HT-29 (cell line): ENCODE results near the gene MLX. TPM values are rescaled to one million over a fixed set of nuclear protein-coding genes. Genes with fewer than 3 reads are reported as not detected.

ENCODE experiments used
- DNase-seq: peaks from one replicate; pipeline ENCODE4 v3.0.0-alpha.2; 2015; ENCODE audit warnings: low spot score
- total RNA-seq: library from RNA; depleted of rRNA; stranded (reverse); fragments of >200 nt; shearing (Covaris generic); gene quantifications from 2 replicates; pipeline ENCODE4 v1.2.3, GENCODE V29; 2014

The MLX gene
- total RNA-seq, 1 experiment from 2014 or later: 63.1 TPM

DNA sequence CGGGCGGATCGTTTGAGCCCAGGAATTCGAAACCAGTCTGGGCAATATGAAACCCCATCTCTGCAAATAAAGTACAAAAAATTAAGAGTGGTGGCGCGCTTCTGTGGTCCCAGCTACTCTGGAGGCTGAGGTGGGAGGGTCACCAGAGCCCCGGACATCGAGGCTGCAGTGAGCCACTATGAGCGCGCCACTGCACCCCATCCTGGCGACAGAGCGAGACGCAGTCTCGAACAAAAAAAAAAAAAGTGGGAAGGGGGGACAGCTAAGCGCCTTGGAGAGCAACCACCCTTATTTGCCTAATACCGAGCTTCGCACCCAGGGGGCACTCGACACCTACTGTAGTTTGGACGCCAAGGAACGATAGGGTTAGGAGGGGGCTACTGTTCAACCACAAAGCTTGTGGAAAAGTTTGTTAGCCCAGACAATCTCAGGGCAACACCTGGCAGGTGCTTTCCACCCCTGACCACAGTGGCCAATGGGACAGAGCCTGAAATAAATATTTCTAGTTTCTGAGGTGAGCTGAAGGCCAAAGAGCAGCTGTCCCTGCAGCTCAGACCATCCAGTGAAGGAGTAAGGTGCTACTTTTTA, 11.5 kb downstream of the MLX start:
- peak; percentile 86 for DNase-seq

DNA sequence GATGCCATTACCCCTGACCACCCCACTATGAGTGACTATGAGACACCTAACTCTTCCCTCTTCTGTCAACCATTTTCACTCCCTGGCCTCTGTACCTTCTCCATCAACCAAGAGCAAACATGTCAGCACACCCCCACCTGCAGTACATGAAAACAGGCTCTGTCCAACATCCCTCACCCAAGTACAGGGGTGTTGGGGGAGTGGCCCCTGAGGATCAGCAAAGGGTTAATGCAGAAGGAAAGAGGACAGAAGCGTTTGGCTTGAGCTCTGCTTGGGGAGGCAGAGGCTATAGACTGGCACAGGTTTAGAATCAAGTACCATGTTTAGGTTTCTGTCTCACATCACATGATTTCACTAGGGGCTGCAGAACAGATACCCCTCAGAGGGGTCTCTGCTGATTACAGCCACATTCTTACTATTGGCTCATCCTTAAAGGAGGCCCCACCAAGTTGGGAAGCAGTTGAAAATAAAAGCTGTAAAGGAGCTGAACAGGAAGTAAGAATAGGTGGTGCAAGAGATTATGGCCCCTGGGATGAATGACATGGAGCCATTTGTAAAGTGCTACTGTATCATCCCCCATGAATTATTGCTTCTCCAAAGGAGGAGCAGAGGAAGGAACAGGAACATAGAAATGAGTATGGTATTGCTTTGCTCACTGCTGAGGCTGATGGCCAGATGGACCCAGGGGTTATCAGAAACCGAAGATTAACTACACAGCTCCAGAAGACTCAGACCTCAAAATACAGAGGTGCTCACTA, 13.1 kb downstream of the MLX start:
- DNase-seq: no peak

DNA sequence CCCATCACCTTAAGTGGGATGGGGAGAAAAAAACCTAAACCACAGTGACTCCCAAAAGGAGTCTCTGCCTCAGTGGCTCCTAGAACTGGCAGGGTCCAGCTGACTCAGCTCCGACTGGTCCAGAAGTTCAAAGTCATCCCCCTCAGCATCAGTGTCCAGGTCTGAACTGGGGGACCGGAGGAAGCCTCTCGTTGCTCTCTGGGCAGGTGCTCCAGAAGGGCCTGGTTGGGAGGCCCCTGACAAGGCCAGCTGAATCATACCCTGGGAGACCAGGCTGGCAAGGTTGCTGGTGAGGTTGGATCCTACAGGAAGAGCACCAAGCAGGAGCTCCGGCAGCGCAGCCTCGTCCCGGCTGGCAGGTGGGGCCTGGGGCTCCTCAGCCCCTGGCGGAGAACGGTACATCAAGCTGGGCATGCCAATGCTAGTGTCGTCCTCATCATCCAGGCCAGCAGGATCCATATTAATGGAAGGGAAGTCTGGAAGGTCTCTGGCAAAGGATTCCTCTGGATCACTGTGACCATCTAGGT, 14.9 kb downstream of the MLX start:
- DNase-seq: no peak

DNA sequence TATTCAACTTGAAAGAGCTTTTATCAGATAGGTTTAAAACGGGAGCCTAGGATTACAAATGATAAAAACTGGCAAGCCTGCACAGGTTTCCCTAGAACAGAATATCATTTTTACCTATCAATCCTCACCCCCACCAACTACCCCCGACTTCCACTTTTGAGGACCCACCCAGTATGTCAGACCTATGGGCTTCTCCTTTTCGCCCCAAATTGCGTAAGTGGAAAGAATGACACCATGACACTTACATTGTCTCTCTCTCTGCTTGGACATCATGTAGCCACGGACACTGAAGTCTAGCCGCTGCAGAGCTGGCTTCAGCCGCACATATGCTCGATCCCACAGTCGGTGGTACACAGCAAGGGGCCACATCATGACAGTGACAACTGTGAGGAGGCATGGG, 18.0 kb downstream of the MLX start:
- no peak for DNase-seq

DNA sequence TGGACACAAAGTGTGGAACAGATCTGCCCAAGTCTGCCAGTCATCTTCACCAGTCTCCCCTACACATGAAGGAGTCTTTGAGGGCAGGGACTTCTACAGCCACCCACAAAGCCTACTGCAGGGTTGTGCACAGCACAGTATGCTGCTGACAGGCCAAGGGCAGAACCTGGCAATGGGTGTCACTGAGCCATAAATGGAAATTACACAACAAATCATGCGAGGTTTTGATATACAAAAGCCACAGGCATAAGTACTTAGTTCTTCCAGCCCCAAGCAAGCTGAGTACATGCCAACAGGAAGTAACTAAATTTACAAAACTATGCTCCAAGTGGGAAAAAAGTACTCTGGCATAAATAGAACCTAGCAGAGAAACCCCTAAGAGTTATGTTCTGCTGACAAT, 18.5 kb downstream of the MLX start:
- no peak for DNase-seq

DNA sequence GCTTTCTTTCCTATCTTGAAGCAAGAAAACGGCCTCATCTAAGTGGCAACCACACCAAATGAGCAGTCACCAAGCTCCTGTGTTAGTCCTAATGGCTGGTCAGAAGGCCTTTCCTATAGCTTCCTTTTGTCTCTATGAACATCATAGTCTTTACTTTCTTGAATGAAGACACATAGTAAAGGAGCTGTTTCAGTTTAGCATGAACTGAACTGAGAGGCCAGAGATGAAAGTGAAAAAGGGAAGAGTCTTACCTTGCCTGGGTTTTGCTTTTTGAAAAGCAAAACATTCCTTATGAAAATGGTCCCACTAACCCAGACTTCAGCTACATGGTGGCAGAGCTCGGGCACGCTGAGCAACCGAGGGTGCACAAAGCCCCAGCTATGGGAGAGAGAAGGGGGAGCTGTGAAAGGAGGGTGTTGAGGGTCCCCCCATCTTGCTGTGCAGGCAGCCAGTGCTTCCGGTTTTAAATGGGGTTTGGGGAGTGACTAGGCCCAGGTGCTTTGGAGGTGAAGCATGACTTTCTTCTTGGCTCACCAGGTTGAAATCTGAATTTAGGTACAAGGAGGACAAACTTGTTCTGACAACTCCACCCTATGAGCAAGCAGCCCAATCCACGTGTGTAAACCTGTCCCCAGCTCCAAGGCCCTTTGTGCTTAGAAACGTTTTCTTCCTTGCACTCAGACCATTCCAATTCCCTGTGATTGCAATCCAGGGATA, 19.8 kb downstream of the MLX start:
- DNase-seq: no peak

DNA sequence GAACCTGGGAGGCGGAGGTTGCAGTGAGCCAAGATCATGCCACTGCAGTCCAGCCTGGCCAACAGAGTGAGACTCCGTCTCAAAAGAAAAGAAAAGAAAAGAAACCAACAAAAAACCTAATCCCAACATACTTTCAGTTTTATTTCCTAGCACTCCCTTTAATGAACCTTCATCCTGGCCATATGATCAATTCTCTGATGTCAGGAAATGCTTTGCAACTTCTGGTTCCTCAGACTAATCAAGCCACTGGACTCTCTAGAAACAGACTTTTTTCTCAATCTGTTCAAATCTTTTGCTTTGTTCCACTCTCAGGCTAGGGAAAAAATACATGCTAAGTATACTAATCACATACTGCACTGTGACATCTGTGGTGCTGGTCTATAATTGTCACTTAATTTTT, 24.0 kb downstream of the MLX start:
- DNase-seq: no peak

DNA sequence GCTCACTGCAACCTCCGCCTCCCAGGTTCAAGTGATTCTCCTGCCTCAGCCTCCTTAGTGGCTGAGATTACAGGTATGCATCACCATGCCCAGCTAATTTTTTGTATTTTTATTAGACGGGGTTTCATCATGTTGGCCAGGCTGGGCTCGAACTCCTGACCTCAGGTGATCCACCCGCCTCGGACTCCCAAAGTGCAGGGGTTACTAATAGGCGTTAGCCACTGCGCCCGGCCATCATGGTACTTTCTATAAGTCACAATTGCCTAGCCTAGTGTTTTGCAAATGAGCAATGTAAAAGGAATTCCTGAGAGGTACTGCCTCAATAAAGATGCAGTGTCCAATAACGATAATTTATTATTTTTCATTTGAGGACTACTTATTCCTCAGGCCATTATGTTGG, 24.5 kb downstream of the MLX start:
- no peak for DNase-seq

DNA sequence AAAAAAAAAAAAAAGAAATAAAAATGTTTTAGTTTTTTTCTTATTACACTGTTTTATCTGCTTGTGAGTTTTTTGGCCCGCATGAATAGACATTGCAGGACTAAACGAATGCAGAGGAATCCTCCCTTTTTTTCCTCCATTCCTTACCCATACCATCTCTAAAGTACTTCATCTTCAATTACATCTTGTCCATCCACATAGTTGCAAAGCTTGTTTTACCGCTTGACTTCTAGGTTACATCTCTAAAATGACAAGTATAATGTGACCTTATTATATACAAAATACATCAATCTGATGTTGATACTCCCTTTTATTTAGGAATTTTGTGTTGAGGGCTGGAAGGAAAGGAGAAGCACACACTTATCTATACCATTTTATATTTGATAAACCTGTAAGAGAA, 29.5 kb downstream of the MLX start:
- no peak for DNase-seq

DNA sequence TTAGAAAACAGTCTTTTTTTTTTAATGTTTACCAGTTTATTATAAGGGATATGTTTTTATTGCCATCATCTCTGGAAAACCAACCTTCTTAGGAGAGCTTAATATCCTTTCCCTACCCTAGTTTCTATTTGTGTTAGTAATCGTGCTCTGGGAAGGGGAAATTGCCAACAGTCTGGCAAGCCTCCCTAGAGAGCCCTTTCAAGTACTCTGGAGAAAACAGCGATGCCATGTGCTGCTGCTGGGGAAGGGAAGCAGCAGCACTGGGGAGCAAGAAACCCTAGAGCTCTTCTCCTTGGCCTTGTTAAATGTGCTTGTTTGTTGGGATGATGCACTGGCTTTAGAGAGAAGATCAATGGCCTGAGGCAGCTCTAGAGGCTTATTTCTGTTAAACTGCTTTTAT, 32.0 kb downstream of the MLX start:
- DNase-seq: no peak

DNA sequence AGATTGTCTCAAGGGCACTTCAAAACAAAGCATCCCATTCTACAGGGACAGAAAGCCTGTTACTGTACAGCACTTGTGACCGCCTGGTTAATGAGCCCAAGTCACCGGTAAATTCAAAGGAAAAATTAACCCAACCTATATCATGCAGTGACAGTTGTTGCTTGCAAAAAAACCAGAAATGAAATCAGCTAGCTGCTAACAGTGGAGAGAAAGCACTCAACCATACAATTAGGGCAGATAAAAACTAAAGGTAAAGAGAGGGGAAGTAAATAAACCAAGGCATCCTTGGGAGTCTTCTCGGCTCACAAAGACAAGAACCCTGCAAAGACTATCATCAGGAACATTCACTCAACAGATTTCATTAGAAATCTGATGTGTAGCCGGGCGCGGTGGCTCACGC, 36.4 kb downstream of the MLX start:
- no peak for DNase-seq

DNA sequence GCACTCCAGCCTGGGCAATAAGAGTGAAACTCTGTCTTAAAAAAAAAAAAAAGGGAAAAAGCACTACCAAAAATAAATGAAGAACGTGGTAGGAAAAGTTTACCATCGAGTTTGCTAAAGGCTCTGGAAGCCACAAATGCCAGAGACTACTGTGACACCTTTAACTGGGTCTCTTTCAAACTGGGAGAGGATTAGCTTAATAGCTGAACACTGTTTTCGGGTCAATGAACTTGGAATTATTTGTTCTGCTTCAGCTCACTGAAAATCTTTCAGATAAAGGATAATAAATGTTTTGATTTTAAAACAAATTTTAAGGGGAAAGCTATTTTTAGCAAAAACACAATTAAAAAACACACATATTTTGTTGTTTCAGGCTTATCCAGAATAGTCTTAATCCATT, 40.9 kb downstream of the MLX start:
- no peak for DNase-seq

DNA sequence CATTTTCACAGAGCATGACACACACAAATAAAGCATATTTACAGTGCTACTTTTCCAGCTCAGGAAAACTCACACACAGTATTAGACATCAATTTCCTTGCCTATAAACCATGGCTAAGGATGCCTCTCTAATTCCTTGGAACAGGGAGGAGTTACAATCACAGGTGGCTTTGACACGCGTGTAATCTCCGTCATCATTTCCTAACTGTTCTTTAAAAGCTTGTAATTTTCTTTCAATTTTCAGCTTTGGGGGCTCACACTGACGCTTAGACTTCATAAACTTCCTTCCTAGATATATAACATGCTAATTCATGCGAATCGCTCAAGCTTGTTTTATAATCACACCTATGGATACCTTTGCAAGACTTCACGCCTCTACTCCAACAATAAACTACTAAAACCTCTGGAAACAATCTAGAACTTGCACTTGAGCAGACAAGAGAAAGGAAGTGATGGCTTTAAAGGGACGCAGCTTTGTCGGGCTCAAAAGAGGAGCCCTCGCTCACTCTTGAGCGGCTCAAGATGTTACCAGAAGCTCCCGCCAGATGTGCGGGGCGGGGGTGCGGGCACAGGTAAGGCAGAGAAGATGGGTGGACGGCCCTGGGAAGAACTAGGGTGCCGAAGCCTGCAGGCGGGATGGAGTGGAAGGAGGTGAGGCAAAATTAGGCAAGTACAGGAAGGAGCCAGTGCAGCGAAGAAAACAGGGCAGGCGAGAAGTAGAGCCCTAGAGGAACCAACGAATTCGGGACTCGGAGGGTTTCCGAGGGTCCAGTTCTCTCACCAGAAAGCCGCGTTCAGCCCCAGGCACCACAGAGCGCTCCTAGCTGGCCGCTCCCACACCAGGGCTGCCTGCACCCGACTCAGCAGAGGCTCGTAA, 41.6 kb downstream of the MLX start:
- no peak for DNase-seq

DNA sequence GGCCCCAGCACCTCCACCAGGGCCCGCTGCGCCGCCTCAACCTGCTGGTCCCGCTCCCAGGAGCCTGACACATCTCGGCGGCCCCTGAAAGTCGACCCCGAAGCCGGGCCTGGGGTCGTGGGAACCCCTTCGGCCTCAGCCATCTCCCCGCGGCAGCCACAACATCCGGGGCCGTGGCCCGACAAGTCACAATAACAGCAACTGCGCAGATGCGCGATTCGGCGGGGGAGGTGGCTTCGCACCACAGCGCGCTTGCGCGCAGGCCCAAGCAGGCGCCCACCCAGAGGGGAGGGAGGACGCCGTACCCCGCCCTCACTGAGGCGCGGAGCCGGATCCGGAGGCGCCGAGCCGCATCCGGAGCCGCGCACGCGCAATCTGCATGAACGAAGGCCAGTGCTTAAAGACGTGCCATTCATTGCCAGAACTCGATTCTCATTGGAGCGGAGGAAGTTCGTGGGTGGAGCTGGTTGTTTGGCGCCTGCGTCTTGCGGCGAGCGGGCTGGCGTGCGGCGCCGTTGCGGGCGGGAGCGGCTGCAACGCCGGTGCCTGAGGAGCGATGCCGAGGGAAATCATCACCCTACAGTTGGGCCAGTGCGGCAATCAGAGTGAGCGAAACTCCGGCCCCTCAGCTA, 42.4 kb downstream of the MLX start, which contains the start of the genes RETREG3 and TUBG1:
Gene RETREG3 (minus strand): TSS at position 193 of the 632 bp plus-strand sequence. CDS start 50 bp downstream, at position 143.
Gene TUBG1 (plus strand): TSS at position 502 of the 632 bp plus-strand sequence. CDS start 55 bp downstream, at position 557.
- peak; percentile 98 for DNase-seq

DNA sequence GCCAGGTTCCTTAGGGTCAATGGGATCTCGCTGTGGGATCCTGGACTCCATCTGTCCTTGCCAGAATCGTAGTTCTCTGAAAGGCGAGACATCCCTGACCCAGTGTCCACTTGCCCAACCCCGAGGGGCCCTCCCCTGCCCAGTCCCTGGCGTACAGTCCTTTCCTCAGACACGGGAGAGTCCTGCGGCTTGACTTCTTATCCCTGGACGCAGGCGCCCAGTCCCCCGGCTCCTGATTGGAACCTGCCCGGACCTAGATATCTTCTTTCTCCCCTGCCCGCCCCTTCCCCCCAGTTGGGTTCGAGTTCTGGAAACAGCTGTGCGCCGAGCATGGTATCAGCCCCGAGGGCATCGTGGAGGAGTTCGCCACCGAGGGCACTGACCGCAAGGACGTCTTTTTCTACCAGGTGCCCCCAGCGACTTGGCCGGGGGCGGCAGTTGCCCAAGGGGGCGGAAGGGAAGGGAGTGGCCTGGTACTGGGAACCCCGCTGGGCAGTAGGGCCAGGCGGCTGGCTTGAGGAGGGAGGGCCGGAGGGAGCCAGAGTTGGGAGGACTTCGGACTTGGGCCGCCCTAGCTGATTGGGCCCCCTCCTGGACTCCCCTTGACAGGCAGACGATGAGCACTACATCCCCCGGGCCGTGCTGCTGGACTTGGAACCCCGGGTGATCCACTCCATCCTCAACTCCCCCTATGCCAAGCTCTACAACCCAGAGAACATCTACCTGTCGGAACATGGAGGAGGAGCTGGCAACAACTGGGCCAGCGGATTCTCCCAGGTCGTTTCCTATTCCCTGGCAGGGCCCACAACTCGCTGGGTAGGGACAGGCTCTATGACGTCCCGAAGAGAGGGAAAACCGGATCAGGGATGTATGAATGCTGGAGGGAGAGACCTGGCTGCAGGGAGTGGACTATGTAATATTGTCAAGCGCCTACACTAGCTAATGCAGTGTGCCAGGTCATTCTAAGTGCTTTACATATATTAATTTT, 43.2 kb downstream of the MLX start:
- peak; percentile 40 for DNase-seq

DNA sequence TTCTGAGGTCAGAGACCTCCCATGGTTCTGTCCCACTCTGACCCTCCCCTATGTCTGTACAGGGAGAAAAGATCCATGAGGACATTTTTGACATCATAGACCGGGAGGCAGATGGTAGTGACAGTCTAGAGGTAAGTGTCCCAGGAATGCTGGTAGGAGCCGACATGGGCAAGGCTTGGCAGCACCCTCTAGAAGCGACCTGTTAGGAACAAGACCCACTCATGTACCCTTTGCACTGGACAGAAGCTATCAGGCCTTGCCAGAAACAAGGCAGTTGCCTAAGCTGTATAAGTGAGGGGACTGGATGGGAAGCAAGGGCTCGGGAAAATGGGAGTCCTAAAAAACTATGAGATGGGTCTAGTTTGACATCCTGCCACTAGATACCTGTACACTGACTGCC, 45.1 kb downstream of the MLX start:
- DNase-seq: no peak

DNA sequence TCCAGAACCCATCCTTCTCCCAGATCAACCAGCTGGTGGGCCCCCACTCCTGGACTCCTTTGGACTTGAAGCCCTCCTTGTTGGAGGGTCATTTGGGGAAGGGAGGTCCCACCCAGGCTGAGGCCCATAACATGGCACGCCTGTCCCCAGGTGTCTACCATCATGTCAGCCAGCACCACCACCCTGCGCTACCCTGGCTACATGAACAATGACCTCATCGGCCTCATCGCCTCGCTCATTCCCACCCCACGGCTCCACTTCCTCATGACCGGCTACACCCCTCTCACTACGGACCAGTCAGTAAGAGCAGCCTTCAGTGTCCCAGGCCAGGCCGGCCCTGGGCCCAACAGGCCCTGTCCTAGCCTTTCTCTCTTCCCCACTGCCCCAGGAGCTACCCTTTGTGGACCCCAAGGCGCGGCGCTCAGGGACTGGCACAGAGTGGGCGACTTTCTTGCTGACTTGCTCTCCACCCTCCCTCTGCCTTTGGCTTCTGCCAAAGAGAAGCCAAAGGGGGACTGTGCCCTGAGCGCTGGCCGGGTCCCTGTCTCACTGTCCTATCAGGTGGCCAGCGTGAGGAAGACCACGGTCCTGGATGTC, 46.9 kb downstream of the MLX start:
- no peak for DNase-seq

DNA sequence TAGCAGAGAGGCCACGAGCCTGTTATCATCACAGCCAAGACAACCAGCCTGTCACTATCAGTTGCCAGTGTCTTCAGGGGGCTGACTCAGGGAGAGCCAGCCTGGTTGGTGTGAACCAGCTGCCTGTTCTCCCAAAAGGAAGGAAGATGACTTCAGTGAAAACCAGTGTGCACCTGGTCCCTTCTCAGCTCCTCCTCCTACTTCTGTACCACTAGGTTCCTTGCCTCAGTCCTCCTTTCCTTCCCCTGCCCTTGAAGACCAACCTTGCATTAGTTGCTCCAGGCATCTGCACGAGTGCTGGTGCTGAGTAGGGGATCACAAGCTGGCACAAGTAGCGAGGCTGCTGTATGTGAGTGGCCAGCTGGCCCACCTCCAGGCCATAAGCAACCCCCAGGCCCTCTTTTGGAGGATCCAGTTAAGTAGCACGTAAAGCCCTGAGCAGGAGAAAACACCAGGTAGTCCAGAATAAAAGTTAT, 51.1 kb downstream of the MLX start:
- DNase-seq: no peak
